Measurements from ENCODE around the gene GFPT2.
"Not testable (repeated sequence)": the region's sequence is repeated elsewhere in the genome, so short reads cannot be mapped to it uniquely, and the experiment has no call there.

GFPT2 gene

GRCh38 chr5:180304431-180305375, 48.4 kb downstream of the GFPT2 start:
- DNase-seq (ENCODE audit: low read depth, low spot score), result no peak

- DNase-seq (ENCODE audit: low read depth, low spot score), result no peak
Measured at GRCh38 chr5:180304016-180304292, 49.2 kb downstream of the GFPT2 start.

GRCh38 chr5:180303226-180304015, 49.7 kb downstream of the GFPT2 start:
- no peak for DNase-seq (ENCODE audit: low read depth, low spot score)

- DNase-seq (ENCODE audit: low read depth, low spot score), result no peak
Measured at GRCh38 chr5:180302256-180302655, 50.9 kb downstream of the GFPT2 start.

GRCh38 chr5:180301253-180301652, 51.9 kb downstream of the GFPT2 start:
- DNase-seq (ENCODE audit: low read depth, low spot score), result no peak

GRCh38 chr5:180299526-180299925, 53.6 kb downstream of the GFPT2 start:
- DNase-seq (ENCODE audit: low read depth, low spot score), result no peak

GRCh38 chr5:180299014-180299413, 54.1 kb downstream of the GFPT2 start:
- DNase-seq (ENCODE audit: low read depth, low spot score), result not testable (repeated sequence)

- no peak for DNase-seq (ENCODE audit: low read depth, low spot score)
Measured at GRCh38 chr5:180297587-180298282, 55.4 kb downstream of the GFPT2 start.

- DNase-seq (ENCODE audit: low read depth, low spot score), result no peak
Measured at GRCh38 chr5:180296771-180297170, 56.4 kb downstream of the GFPT2 start.

- DNase-seq (ENCODE audit: low read depth, low spot score), result no peak
Measured at GRCh38 chr5:180294913-180295555, 58.1 kb downstream of the GFPT2 start.

- DNase-seq (ENCODE audit: low read depth, low spot score), result no peak
Measured at GRCh38 chr5:180294411-180294810, 58.7 kb downstream of the GFPT2 start.

GRCh38 chr5:180291943-180292831, 60.9 kb downstream of the GFPT2 start, which contains the start of gene MAPK9:
Gene MAPK9, minus strand, starts transcription at chr5:180292083. Its CDS starts 11,522 bp downstream, at chr5:180280561.
- peak; percentile 69 for DNase-seq (ENCODE audit: low read depth, low spot score)

GRCh38 chr5:180291234-180291940, 61.7 kb downstream of the GFPT2 start:
- no peak for DNase-seq (ENCODE audit: low read depth, low spot score)

- DNase-seq (ENCODE audit: low read depth, low spot score), result no peak
Measured at GRCh38 chr5:180290568-180291233, 62.4 kb downstream of the GFPT2 start.

GRCh38 chr5:180289966-180290365, 63.2 kb downstream of the GFPT2 start:
- no peak for DNase-seq (ENCODE audit: low read depth, low spot score)

- DNase-seq (ENCODE audit: low read depth, low spot score), result no peak
Measured at GRCh38 chr5:180289433-180289832, 63.7 kb downstream of the GFPT2 start.

GRCh38 chr5:180287868-180288267, 65.3 kb downstream of the GFPT2 start:
- no peak for DNase-seq (ENCODE audit: low read depth, low spot score)

- no peak for DNase-seq (ENCODE audit: low read depth, low spot score)
Measured at GRCh38 chr5:180287404-180287803, 65.7 kb downstream of the GFPT2 start.

- no peak for DNase-seq (ENCODE audit: low read depth, low spot score)
Measured at GRCh38 chr5:180284149-180284548, 69.0 kb downstream of the GFPT2 start.

Data from activated CD4-positive, CD25-positive, alpha-beta regulatory T cell treated with anti-CD3 and anti-CD28 coated beads, Interleukin-2, amount 50 U/mL, for 16 hours (primary cell).